Activated CD4-positive, alpha-beta T cell treated with anti-CD3 and anti-CD28 coated beads for 4 hours (primary cell): ENCODE results near the gene TGFA.

ENCODE experiments used
- DNase-seq, 2 donors: peaks; one replicate each; pipeline ENCODE4 v3.0.0-alpha.2; 2020

TGFA gene

GRCh38 chr2:70461981-70462876 lies 91.4 kb downstream of the TGFA start:
- no peak for DNase-seq

DNA sequence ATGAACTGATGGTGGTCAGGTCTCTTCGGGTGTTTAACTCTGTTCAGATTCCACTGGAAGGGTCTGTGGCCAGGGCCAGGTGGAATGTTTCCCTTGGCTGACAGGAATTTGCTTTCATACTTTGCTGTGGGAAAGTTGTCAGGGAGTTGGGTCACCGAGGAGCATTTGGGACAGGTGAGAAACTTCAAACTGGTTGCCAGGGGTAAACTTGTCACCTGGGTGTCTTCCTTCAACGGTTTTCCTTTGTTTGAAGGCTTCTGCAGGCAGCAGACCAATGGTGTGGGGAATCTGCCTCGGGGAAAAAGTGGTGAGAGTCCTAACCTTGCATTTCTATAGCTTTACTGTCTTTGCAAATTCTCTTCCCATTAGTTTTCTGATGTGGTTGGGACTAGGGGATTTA lies 92.2 kb downstream of the TGFA start:
- DNase-seq = no peak

GRCh38 chr2:70460333-70460732 lies 93.3 kb downstream of the TGFA start:
- DNase-seq = no peak

DNA sequence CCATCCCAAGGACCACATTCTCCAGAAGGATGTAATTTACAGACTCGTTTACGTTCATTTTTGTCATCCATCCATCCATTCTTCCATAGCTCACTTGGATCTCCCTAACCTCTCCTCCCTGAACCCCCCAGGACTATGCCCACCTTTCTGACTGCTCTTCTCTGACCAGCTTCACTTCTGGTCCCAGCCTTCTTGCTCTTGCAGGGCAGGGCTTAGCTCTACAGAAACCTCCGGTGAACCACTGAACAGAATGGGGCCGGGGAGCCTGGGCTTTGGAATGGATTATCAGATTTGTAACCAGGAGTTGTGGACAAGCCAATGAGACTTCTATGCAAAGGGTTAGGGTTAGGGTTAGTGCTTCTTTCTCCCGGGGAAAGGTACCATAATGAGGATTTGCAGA lies 95.0 kb downstream of the TGFA start:
- no peak for DNase-seq

DNA sequence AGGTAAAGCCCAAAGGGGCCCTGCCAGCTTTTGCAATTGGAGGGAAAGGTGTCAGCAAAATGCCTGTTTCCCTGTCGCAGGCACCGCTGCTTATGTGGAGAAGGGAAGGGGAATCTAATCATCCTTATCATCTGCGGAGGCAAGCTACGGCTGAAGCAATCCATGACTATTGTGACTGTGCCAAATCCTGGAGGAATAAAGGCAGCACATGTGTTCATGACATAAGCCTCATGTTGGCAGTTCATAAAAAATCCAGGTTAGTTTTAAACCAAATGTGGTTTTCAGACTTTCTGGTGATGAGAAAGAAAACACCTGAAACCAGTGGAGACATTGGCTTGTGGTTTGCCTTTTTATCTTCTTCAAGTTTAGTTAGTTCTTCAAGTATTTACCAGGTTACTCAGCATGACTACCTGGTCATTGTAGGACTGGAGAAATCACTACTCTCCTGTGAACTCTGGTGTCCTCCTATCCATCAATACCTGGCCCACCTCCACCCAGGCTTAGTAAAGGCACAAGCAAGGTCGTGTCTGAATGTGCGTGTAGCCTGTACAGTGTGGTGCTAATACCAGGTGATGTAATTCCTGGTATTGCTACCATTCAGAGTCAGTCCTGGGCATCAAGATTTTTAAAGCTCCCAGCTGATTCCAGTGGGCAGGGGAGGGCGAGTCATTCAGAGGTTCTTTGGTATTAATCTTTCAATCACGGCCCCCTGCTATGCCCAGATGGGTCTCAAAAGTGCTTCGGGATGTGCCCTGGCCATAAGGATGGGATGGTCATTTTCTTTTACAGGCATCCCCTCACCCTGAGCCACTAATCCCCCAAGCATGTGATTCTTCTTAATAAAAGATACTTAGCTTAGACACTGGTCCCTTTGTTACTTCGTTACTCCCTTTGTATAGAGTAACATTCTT lies 96.8 kb downstream of the TGFA start:
- DNase-seq = no peak

DNA sequence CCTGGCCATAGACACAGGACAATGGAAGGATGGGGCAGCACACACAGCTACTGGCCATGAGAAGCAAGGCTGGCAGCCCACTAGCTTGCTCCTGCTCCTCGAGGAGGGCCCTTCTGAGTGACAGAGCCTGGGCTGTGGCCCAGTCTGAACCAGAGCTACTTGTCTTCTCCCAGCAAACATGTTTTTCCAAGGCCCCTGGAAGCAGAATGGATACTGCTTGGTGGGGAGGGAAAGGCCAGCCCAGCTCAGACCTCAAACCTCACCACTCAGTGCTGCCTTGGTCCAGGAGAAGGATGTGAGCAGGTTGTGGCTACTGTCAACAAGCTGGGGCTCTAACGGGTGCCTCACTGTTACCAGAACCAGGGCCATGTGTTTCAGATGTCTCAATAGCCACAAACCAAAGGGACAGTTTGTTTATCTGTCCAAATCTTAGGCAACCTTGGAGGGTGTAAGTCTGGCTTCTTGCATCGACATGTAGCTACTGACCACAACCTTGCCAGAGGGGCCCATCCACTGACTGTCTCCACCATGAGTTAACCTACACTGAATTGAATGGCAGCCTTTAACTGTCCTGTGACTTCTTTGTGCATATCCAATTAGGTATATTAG lies 98.6 kb downstream of the TGFA start:
- DNase-seq = no peak

DNA sequence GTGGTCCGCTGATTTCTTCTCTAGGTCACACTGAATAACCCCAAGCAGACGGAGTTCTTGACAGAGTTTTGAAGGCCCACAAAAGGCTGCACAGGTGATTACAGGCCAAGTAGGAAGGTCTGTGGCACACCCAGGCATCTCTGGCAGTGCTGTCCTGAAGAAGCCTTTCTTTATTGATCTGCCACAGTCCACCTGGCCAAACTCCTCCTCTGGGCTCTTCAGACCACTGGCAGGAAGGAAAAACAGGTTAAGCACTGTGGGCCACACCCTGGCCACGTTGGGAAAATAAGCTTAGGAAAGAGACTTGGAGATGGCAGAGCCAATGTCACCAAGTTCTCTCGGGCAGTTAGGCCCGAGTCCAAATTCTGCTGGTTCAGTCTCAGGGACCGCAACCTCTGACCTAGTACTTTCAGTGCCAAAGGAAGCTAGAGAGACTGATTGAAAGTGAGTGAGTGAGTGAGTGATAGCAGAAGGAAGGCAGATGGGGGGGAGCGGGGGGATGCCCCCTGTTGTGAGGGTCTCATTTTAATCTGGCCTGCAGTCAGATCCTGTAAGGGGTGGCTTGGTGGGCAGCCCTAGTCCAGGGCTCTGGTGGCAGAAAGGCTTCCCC lies 102.9 kb downstream of the TGFA start:
- no peak for DNase-seq

GRCh38 chr2:70448041-70448440 lies 105.6 kb downstream of the TGFA start:
- no peak for DNase-seq

GRCh38 chr2:70443726-70444125 lies 109.9 kb downstream of the TGFA start:
- DNase-seq = no peak

- DNase-seq = no peak
Measured at GRCh38 chr2:70443078-70443465, 110.6 kb downstream of the TGFA start.

- DNase-seq = no peak
Measured at GRCh38 chr2:70442301-70443077, 111.1 kb downstream of the TGFA start.

DNA sequence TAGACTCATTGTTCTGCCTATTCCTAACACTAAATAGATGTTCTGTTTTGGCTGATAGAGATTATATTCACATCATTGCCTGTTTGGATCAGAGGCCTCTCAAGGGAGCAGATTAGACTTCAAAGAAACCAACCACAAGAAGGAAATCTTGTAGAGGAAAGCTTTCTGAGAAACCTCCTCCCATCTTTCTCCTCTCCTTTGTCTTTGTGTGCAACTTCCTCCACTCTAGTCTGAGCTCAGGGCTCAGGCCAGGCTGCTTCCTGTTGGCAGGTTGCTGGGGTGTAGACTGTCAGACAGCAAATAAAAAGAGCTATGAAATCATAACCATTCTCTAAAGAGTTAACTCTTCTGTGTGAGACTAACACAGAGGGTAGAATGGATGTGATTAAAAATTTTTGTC lies 113.0 kb downstream of the TGFA start:
- peak; percentile 42 to 43 for DNase-seq

- no peak for DNase-seq
Measured at GRCh38 chr2:70435138-70435537, 118.5 kb downstream of the TGFA start.

DNA sequence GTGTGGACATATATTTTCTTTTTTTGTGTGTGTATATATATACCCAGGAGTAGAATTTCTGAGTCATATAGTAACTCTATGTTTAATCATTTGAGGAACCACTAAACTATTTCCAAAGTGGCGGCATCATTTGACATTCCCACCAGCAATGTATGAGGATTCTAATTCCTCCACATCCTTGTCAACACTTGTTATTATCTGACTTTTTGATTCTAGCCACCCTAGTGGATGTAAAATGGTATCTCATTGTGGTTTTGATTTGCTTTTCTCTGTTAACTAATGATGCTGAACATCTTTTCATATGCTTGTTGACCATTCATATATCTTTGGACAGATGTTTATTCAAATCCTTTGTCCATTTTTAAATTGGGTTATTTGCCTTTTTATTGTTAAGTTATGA lies 120.3 kb downstream of the TGFA start:
- no peak for DNase-seq

GRCh38 chr2:70431716-70432347 lies 121.8 kb downstream of the TGFA start:
- DNase-seq = no peak

DNA sequence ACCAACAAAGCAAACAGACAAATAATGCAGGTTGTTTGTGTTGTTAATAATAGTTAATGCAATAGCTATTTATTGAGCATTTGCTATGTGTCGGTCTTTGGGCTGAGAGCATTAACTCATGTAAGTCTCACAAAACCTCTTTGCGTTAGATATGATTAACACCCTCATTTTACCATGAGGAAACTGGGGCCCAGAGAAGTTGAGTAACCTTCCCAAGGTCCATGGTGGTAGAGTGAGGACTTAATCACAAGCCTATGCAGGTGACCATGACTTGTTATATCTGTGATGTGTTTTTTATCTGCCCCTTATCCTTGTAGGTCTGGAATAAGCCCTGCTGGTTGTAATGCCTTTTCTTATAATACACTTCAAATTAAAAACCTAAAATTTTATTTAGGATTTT lies 127.3 kb downstream of the TGFA start:
- DNase-seq = no peak

DNA sequence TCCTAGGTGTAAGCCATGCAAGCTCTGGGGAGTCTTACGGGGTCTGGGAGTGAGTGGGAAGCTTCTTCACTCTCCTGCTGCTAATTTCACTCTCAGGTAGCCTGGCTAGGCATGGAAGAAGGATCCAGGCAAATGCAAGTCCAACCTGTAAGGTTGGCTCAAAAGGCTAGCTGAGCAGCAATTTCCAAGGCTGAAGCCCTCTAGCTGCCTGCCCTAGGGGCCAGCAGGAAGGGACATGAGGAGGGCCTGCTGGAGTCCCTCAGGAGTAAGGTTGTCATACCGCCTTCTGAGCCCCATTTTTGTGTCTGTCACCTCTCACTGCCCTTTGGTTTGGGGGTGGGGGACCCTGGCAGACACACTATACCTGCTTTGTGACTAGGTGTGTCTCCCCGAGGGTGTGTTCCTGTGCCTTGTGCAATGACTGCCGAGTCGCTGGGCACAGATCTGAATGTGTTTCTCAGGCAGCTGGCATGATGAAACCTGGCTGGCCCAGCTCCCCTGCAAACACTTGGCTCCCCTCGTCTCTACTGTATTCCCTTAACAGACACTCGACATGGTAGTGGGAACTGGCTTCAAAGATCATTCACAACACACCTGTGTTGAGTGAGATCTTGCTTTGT lies 127.8 kb downstream of the TGFA start:
- no peak for DNase-seq

GRCh38 chr2:70420740-70421139 lies 132.9 kb downstream of the TGFA start:
- no peak for DNase-seq

- no peak for DNase-seq
Measured at GRCh38 chr2:70420143-70420542, 133.5 kb downstream of the TGFA start.

- no peak for DNase-seq
Measured at GRCh38 chr2:70418514-70418913, 135.1 kb downstream of the TGFA start.

DNA sequence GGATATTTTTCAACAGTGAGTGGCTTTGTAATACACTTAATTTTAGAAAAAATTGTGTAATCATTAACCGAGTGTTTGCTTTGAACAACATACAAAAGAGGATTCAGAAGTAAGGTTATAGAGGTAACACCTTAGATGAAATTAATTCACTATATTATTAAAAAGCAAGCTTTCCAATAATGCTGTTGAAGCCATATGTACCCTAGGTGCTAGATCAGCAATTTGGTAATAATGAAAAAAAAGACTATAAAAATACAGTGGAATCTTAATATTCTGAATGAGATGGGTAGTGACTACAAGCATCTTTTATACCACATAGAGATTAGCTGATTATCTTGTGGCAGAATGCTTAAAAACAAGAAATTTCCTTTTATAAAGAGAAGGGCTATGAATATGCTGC lies 136.6 kb downstream of the TGFA start:
- no peak for DNase-seq
